Activated CD8-positive, alpha-beta memory T cell treated with anti-CD3 and anti-CD28 coated beads for 48 hours (primary cell): ENCODE measurements around the gene ERICH4.

Source experiments
- DNase-seq, 3 experiments: peaks; one replicate each; pipeline ENCODE4 v3.0.0-alpha.2; 2020; ENCODE audit warnings: low read depth in 2 of 3, low spot score in 2 of 3

Gene ERICH4

GRCh38 chr19:41413947-41414346, 29.0 kb upstream of the ERICH4 start:
- no peak for DNase-seq

DNA sequence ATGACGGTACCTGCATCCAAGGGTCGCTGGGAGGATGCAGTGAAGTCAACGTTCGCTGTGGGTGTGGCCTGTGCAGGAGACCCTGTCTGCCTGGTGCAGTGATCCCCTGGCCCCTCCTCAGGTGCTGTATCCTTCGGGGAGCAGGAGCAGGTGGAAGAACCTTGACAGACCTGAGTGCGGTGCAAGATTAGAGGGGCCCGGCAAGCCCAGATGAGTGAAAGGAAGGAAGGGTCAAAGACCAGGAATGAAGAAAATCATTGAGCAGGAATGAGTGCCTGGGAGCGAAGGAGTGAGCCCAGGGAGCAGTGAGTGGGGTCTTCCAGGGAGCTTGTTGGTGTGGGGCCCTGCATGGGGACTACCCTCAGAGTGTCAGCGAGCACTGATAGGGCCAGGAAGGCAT, 28.5 kb upstream of the ERICH4 start:
- DNase-seq = no peak

- DNase-seq = no peak
Observed at GRCh38 chr19:41415154-41415571, 27.8 kb upstream of the ERICH4 start.

DNA sequence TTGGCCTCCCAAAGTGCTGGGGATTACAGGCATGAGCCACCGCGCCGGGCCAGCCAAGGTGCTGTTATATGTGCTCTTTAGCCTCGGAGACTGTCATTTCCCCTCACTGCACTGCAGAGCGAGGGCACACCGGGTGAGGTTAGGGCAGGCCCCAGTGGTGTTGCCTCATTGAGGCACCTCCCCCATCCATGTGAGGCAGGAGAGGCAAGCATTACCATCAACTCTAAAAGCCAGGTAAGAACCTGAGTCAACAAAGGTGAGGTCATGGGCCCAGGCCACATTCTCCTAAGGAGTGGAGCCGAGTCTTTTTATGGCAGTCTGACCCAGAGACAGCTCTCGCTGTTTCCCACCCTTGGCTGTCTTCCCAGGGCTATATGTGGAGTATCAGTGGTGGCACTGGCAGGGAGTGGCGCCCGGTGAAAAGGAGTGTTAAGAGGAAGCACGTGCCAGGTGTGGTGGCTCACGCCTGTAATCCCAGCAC, 26.7 kb upstream of the ERICH4 start:
- no peak for DNase-seq

GRCh38 chr19:41420101-41420880, 22.7 kb upstream of the ERICH4 start:
- no peak for DNase-seq

- DNase-seq = no peak
Observed at GRCh38 chr19:41421314-41421713, 21.6 kb upstream of the ERICH4 start.

GRCh38 chr19:41421973-41422372, 21.0 kb upstream of the ERICH4 start:
- no peak for DNase-seq

DNA sequence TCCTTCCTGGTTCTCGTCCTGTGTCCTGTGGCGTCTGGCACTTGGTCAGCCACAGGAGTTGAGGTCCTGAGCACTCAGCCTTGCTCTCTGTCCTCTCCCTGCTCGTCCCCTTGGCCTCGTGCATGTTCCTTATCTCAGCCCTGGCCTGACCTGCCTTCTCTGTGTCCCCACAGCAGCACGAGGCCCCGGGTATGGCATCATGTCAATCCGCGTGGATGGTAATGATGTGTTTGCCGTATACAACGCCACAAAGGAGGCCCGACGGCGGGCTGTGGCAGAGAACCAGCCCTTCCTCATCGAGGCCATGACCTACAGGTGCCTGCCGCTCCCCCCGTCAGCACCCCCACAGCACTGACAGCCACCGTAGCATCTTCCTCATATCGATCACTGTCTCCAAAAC, 20.5 kb upstream of the ERICH4 start:
- DNase-seq = no peak

DNA sequence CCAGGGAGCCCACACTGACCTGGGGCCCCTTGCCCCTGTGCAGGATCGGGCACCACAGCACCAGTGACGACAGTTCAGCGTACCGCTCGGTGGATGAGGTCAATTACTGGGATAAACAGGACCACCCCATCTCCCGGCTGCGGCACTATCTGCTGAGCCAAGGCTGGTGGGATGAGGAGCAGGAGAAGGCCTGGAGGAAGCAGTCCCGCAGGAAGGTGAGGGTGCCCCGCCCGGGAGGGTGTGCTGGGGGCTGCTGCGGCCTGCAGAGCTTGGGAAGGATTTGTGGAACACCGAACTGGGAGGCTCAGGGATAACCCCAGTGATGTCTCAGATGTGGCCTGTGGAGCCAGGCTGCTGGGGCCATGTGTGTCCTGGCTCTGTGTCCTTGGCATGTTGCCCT, 20.0 kb upstream of the ERICH4 start:
- no peak for DNase-seq

GRCh38 chr19:41424335-41425173, 18.4 kb upstream of the ERICH4 start:
- no peak for DNase-seq

DNA sequence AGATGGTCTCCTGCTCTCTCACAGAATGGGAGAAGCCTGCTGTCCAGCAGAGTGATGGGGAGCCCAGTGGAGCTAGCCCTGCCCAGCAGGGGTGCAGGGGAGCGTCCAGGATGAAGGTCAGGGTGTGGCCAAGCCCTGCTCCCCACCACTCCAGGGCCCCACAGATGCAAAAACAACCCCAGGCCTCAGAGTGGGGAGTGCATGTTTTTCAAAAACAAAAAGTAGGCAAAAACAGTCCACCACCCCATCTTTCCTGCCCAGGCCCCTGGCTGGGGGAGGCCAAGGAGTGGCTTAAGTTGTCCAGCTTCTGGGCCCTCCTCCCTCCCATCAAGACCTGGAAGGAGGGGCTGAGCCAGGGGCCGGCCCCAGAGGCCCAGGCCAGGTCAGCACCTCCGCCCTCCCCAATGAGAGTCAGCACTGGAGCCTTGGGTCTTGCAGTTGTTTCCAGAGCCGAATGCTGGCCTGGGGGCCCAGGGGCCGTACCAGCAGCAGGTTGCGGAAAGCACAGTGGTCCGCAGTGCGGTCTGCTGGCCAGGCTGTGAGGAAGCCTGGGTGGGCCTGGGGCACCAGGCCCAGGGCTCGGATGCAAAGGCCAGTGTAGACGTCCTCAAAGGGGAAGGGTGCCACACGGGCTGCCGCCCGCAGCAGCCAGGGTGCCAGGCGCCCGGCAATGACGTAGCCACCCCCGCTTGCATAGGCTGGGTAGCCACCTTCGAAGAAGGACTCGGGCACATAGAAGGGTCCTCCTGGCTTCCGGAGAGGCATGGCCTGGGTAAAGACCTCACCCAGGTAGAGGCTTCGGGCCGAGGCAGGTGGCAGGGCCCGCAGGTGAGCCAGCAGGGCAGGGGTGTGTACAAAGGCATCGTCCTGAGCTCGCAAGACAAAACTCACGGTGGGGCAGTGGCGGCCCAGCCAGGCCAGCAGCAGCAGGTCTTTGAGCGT, 17.5 kb upstream of the ERICH4 start:
- DNase-seq = no peak

GRCh38 chr19:41426116-41426841, 16.7 kb upstream of the ERICH4 start:
- DNase-seq = no peak

DNA sequence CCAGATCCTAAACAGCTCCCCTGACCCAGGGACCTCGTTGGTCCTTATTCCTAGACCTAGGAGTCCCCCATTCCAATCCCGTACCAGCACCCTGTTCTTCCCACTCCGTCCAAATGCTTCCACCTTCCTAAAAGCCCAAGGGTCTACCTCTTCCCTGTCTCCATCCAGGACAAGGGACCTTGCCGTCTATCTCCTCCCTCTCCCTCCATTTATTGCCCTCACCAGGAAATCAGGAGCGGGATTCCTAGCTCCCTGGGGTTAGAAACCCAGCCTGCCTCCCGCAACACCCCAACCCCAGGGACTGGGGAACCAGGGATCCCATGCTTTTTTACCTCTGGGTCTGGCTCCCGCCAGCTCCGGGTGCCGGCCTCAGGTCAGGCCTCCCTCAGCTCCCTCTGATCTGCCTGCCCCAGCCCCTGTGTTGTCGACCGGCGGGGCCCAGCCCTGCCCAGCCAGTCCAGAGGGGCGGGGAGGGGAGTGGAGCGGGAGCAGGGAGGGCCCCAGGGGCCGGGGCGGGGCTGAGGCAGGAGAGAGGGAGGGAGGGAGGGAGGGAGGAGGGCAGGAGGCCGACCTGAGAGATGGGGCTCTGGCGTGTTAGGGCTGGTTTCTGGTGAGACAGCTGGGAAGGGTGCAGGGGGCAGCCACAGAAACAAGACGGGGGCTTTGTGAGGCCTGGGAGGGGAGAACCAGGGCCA, 15.9 kb upstream of the ERICH4 start, which contains the start of gene B3GNT8:
Gene B3GNT8, minus strand, starts transcription at position 423 of the 695 bp plus-strand sequence. CDS start 596 bp downstream, outside the sequence.
- DNase-seq = peak in 1 of 3 experiments; percentile 25

GRCh38 chr19:41427647-41428480, 15.1 kb upstream of the ERICH4 start:
- peak in 1 of 3 experiments; percentile 9 for DNase-seq

DNA sequence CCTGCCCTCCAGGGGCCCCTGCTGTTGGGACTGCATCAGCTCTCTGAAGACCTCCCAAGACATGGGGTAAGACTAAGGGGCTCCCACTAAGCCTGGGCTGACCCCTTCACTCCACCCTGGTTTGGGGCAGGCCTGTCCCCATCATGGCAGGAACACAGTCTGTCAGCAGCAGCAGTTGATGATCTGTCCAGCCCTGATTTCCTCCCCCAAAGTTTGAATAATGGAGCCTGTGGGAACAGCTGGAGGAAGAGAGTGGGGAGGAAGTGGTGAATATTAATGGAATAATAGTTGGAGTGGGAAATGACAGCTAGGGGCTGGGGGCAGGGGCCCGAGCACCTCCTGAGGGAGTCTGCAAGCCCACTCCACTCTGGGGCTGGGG, 14.5 kb upstream of the ERICH4 start:
- no peak for DNase-seq

GRCh38 chr19:41430922-41431321, 12.0 kb upstream of the ERICH4 start:
- DNase-seq = no peak

DNA sequence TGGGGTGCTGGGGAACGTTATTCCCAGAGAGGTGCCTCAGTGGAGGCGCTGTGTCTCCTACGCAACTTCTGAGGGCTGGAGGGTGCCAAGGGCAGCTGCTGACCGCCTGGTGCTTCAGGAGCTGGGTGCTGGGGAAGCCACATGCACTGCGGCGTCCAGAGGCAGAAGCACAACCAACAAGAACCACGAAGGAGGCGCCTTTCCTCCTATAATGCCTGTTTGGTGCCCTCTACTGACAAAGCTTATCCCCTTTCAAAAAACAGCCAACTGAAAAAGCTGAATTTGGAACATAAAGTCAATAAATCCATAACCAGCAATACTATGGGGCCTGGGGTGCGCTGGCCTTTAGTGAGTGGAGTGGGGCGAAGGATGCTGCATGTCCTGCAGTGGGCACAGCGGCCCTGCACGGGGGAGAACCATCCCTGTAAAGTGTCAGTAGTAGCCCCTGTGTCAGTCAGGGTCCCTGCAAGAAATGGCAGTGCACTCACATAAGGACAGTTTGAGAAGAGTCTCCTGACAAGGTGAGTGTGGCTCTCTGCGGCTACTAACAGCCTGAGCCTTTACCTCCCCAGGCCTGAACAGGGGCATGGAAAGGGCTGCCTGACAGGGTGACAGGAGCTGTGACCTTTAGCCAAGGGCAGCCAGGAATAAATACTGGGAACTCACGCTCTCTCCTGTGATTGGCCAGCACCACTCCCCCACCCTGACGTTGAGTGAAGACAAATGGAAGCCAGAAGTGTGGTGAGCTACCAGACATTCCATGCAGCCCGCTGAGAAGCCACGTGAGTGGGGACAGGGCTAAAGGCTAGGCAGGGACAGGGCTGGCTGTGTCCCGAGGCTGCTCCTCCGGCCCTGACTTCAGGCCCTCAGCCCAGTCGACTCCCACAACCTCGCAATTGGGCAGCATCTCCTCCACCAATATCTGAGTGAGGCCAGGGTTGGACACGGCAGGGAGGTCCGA, 11.2 kb upstream of the ERICH4 start:
- DNase-seq = no peak

GRCh38 chr19:41433171-41433570, 9.8 kb upstream of the ERICH4 start:
- DNase-seq = no peak
